ENCODE measurements around the gene USF1. TPM values are rescaled to one million over a fixed set of nuclear protein-coding genes. Genes with fewer than 3 reads are reported as not detected.
"Not testable (repeated sequence)": the region's sequence is repeated elsewhere in the genome, so short reads cannot be mapped to it uniquely, and the experiment has no call there.

Gene USF1
- polyA plus RNA-seq, 1 donor = 56.9 TPM

GRCh38 chr1:161019111-161019660, 26.6 kb downstream of the USF1 start:
- WGBS (ENCODE audit: insufficient coverage, low lambda C conversion rate) = 95% methylated on average over 8 of the region's 15 CpGs
- H3K36me3 ChIP-seq (ENCODE audit: control insufficient read depth, insufficient read depth, low read length); H3K27me3 ChIP-seq (ENCODE audit: control insufficient read depth, insufficient read depth, low read length); H3K9me3 ChIP-seq (ENCODE audit: control insufficient read depth, low read depth, low read length); DNase-seq: not testable (repeated sequence)
- Histone ChIP-seq H3K27ac (ENCODE audit: low read length) (peak overlapping the region; percentile 98), H3K4me1 (ENCODE audit: control insufficient read depth, insufficient read depth, low read length) (peaks cover 36% of the 10 kb centered on the region), H3K4me3 (ENCODE audit: low read length) (peak overlapping the region; percentile 70)

GRCh38 chr1:161018631-161018930, 27.2 kb downstream of the USF1 start:
- no peaks in the 10 kb centered on the region for H3K36me3 ChIP-seq (ENCODE audit: control insufficient read depth, insufficient read depth, low read length)
- H3K4me3 ChIP-seq (ENCODE audit: low read length) = peak overlapping the region; percentile 70
- H3K4me1 ChIP-seq (ENCODE audit: control insufficient read depth, insufficient read depth, low read length) = peaks cover 37% of the 10 kb centered on the region
- peak overlapping the region; percentile 98 for H3K27ac ChIP-seq (ENCODE audit: low read length)
- H3K9me3 ChIP-seq (ENCODE audit: control insufficient read depth, low read depth, low read length) = no peaks in the 10 kb centered on the region
- DNase-seq = no peak
- H3K27me3 ChIP-seq (ENCODE audit: control insufficient read depth, insufficient read depth, low read length) = no peaks in the 10 kb centered on the region
- no CpG with 5 or more reads among the region's 1 CpG for WGBS (ENCODE audit: insufficient coverage, low lambda C conversion rate)

- Histone ChIP-seq H3K4me1 (ENCODE audit: control insufficient read depth, insufficient read depth, low read length) (peaks cover 43% of the 10 kb centered on the region), H3K9me3 (ENCODE audit: control insufficient read depth, low read depth, low read length) (no peaks in the 10 kb centered on the region), H3K36me3 (ENCODE audit: control insufficient read depth, insufficient read depth, low read length) (no peaks in the 10 kb centered on the region), H3K27me3 (ENCODE audit: control insufficient read depth, insufficient read depth, low read length) (no peaks in the 10 kb centered on the region), H3K4me3 (ENCODE audit: low read length) (peak overlapping the region; percentile 8), H3K27ac (ENCODE audit: low read length) (peak overlapping the region; percentile 98)
- peak in 1 of 2 donors; percentile 51 for DNase-seq
- 100% methylated on average over 1 of the region's 5 CpGs for WGBS (ENCODE audit: insufficient coverage, low lambda C conversion rate)
These were observed 27.8 kb downstream of the USF1 start for GRCh38 chr1:161017756-161018630.

GRCh38 chr1:161017181-161017580, 28.6 kb downstream of the USF1 start:
- not testable (repeated sequence) for H3K9me3 ChIP-seq (ENCODE audit: control insufficient read depth, low read depth, low read length); H3K4me3 ChIP-seq (ENCODE audit: low read length); H3K27me3 ChIP-seq (ENCODE audit: control insufficient read depth, insufficient read depth, low read length); H3K36me3 ChIP-seq (ENCODE audit: control insufficient read depth, insufficient read depth, low read length); DNase-seq
- Histone ChIP-seq H3K4me1 (ENCODE audit: control insufficient read depth, insufficient read depth, low read length) (peaks cover 49% of the 10 kb centered on the region), H3K27ac (ENCODE audit: low read length) (peak overlapping the region; percentile 98)
- WGBS (ENCODE audit: insufficient coverage, low lambda C conversion rate) = no CpG with 5 or more reads among the region's 7 CpGs

GRCh38 chr1:161016683-161017082, 29.1 kb downstream of the USF1 start:
- not testable (repeated sequence) for H3K36me3 ChIP-seq (ENCODE audit: control insufficient read depth, insufficient read depth, low read length); H3K4me3 ChIP-seq (ENCODE audit: low read length); H3K27me3 ChIP-seq (ENCODE audit: control insufficient read depth, insufficient read depth, low read length); H3K9me3 ChIP-seq (ENCODE audit: control insufficient read depth, low read depth, low read length)
- H3K27ac ChIP-seq (ENCODE audit: low read length) = peak overlapping the region; percentile 99
- H3K4me1 ChIP-seq (ENCODE audit: control insufficient read depth, insufficient read depth, low read length) = peaks cover 52% of the 10 kb centered on the region
- DNase-seq = peak; percentile 40 to 78
- no CpG with 5 or more reads among the region's 1 CpG for WGBS (ENCODE audit: insufficient coverage, low lambda C conversion rate)

GRCh38 chr1:161013488-161014230, 32.1 kb downstream of the USF1 start:
- Histone ChIP-seq H3K4me3 (ENCODE audit: low read length) (peak overlapping the region; percentile 6), H3K27ac (ENCODE audit: low read length) (peak overlapping the region; percentile 99), H3K36me3 (ENCODE audit: control insufficient read depth, insufficient read depth, low read length) (no peaks in the 10 kb centered on the region), H3K27me3 (ENCODE audit: control insufficient read depth, insufficient read depth, low read length) (no peaks in the 10 kb centered on the region), H3K9me3 (ENCODE audit: control insufficient read depth, low read depth, low read length) (no peaks in the 10 kb centered on the region), H3K4me1 (ENCODE audit: control insufficient read depth, insufficient read depth, low read length) (peaks cover 48% of the 10 kb centered on the region)
- no CpG with 5 or more reads among the region's 15 CpGs for WGBS (ENCODE audit: insufficient coverage, low lambda C conversion rate)
- peak; percentile 99 to 100 for DNase-seq

GRCh38 chr1:161013131-161013487, 32.7 kb downstream of the USF1 start:
- H3K36me3 ChIP-seq (ENCODE audit: control insufficient read depth, insufficient read depth, low read length) = no peaks in the 10 kb centered on the region
- H3K9me3 ChIP-seq (ENCODE audit: control insufficient read depth, low read depth, low read length) = no peaks in the 10 kb centered on the region
- no peak for DNase-seq
- no peaks in the 10 kb centered on the region for H3K27me3 ChIP-seq (ENCODE audit: control insufficient read depth, insufficient read depth, low read length)
- H3K27ac ChIP-seq (ENCODE audit: low read length) = peak overlapping the region; percentile 99
- no peak overlapping the region for H3K4me3 ChIP-seq (ENCODE audit: low read length)
- H3K4me1 ChIP-seq (ENCODE audit: control insufficient read depth, insufficient read depth, low read length) = peaks cover 42% of the 10 kb centered on the region

- H3K27me3 ChIP-seq (ENCODE audit: control insufficient read depth, insufficient read depth, low read length) = no peaks in the 10 kb centered on the region
- WGBS (ENCODE audit: insufficient coverage, low lambda C conversion rate) = 86% methylated on average over 1 of the region's 3 CpGs
- peaks cover 37% of the 10 kb centered on the region for H3K4me1 ChIP-seq (ENCODE audit: control insufficient read depth, insufficient read depth, low read length)
- no peaks in the 10 kb centered on the region for H3K9me3 ChIP-seq (ENCODE audit: control insufficient read depth, low read depth, low read length)
- H3K27ac ChIP-seq (ENCODE audit: low read length) = peak overlapping the region; percentile 99
- no peak overlapping the region for H3K4me3 ChIP-seq (ENCODE audit: low read length)
- H3K36me3 ChIP-seq (ENCODE audit: control insufficient read depth, insufficient read depth, low read length) = no peaks in the 10 kb centered on the region
- DNase-seq = no peak
These were observed 33.4 kb downstream of the USF1 start for GRCh38 chr1:161012420-161012819.

GRCh38 chr1:161009602-161010211, 36.1 kb downstream of the USF1 start:
- no CpG with 5 or more reads among the region's 7 CpGs for whole genome bisulfite sequencing (ENCODE audit: insufficient coverage, low lambda C conversion rate)
- H3K4me3 ChIP-seq (ENCODE audit: low read length) = no peak overlapping the region
- H3K36me3 ChIP-seq (ENCODE audit: control insufficient read depth, insufficient read depth, low read length) = no peaks in the 10 kb centered on the region
- DNase-seq = no peak
- H3K9me3 ChIP-seq (ENCODE audit: control insufficient read depth, low read depth, low read length) = no peaks in the 10 kb centered on the region
- H3K4me1 ChIP-seq (ENCODE audit: control insufficient read depth, insufficient read depth, low read length) = peaks cover 24% of the 10 kb centered on the region
- H3K27ac ChIP-seq (ENCODE audit: low read length) = no peak overlapping the region
- H3K27me3 ChIP-seq (ENCODE audit: control insufficient read depth, insufficient read depth, low read length) = no peaks in the 10 kb centered on the region

- Histone ChIP-seq H3K27me3 (ENCODE audit: control insufficient read depth, insufficient read depth, low read length) (no peaks in the 10 kb centered on the region), H3K4me1 (ENCODE audit: control insufficient read depth, insufficient read depth, low read length) (peaks cover 18% of the 10 kb centered on the region), H3K9me3 (ENCODE audit: control insufficient read depth, low read depth, low read length) (no peaks in the 10 kb centered on the region), H3K36me3 (ENCODE audit: control insufficient read depth, insufficient read depth, low read length) (no peaks in the 10 kb centered on the region), H3K4me3 (ENCODE audit: low read length) (no peak overlapping the region), H3K27ac (ENCODE audit: low read length) (peak overlapping the region; percentile 27)
- 14% methylated on average over 1 of the region's 4 CpGs for WGBS (ENCODE audit: insufficient coverage, low lambda C conversion rate)
- no peak for DNase-seq
These were observed 36.8 kb downstream of the USF1 start for GRCh38 chr1:161008869-161009510.

Data from large intestine (tissue), 3 donors.